GM11168 (cell line): ENCODE data around the gene DOCK11.

Experiments
- in situ Hi-C: fragments of 300-500 bp; cut with MboI; formaldehyde crosslinking; loops from one replicate; pipeline ENCODE4 v1.12.0; 2022; ENCODE audit warnings: low sequenced_read_pairs; ENCODE audit not compliant: unreplicated experiment

DOCK11 gene

GRCh38 chrX:118498351-118498750 lies 2.7 kb downstream of the DOCK11 start:
- in situ Hi-C loops = no loop called here

GRCh38 chrX:118498755-118499154 lies 3.1 kb downstream of the DOCK11 start:
- in situ Hi-C loops = no loop called here

DNA sequence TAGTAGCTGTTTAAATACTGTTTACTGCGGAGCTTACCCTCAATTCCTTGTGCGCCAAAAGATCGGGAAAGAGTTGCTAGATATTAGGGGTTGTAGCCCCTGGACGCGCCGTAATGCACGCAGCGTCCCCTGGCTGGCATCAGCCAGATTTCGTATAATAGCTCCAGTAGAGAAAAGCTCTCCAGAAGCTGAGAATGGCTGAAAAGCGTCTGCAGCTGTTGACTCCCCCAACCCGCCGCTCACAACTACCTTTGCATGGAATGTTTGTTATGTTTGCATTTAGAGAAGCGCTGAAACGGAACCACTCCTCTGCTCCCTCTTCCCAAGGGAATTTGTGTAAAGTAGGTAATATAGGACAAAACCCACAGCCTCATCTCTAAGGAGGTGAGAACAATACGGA lies 3.7 kb downstream of the DOCK11 start:
- in situ Hi-C loops = no loop called here

DNA sequence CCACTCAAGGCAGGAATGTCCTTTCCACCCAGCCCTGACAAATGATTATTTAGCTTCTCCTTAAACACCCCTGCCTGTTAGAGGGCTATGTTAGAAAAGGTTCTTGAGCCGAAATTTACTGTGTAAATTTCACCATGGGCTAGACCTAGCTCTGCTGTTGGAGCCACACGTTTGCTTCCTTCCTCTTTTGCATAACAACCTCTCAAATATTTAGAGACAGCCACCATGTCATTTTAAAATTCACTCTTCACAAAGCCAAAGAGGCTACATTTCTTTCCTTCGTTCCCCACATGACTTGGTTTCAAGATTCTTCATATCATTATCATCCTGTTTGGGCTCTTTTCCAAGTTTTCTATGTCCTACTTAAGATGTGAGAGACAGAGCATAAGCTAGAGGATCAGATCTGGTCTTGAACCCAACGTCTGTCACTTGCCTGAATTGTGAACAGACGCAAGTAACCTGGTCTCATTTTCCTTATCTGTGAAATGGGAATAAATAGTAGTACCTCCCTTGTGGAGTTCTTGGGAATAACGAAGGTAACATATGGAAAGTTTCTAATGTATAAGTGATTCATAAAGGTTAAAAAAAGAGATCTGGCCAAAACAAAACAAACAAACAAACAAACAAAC lies 6.7 kb downstream of the DOCK11 start:
- in situ Hi-C loops = no loop called here

- in situ Hi-C loops = no loop called here
Measured at GRCh38 chrX:118503260-118504041, 7.8 kb downstream of the DOCK11 start.

DNA sequence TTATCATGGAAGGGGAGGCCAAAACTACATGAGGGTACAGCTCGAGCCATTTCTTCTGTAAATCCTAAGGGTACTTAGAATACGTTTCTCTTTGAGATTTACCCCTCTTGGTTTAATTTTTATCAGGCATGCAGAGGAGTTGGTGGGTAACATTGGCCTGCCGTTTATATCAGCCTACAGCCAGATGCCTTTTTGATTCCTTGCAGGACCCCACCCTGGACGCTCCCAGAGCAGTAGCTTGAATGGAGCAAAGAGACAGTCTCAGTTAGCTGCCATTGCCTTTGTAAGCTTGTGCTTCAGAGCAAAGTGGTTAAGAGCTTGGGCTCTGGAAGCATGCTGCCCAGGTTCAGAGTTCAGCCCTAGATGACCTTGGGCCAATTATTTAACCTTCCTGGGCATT lies 9.0 kb downstream of the DOCK11 start:
- in situ Hi-C loops = no loop called here

DNA sequence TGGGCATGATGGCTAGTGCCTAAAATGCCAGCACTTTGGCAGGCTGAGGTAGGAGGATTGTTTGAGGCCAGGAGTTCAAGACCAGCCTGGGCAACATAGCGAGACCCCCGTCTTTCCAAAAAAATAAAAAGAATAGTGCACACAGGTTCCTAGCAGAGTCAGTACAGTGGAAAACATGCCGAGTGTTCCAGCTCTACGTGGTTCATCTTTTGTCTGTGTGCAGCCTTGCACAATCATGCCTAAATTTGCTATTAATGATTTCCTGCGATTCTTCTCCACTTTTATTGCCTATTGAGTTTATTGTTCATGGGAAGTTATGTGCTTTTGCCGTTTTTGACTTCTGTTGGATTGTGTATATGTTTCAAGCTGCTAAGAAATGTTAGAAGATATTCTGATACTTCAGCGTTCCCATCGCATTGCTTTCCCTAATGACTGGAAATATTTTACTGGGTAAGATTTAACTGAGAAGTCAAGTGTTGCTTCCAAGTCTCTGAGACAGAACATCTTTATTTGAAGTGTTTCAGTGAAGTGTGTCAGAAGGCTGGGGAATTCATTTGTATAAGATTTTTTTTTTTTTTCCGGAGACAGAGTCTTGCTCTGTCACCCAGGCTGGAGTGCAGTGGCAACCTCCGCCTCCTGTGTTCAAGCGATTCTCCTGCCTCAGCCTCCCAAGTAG lies 11.3 kb downstream of the DOCK11 start:
- in situ Hi-C loops = no loop called here

- in situ Hi-C loops = no loop called here
Measured at GRCh38 chrX:118507766-118508165, 12.2 kb downstream of the DOCK11 start.

- in situ Hi-C loops = no loop called here
Measured at GRCh38 chrX:118508221-118508620, 12.6 kb downstream of the DOCK11 start.

DNA sequence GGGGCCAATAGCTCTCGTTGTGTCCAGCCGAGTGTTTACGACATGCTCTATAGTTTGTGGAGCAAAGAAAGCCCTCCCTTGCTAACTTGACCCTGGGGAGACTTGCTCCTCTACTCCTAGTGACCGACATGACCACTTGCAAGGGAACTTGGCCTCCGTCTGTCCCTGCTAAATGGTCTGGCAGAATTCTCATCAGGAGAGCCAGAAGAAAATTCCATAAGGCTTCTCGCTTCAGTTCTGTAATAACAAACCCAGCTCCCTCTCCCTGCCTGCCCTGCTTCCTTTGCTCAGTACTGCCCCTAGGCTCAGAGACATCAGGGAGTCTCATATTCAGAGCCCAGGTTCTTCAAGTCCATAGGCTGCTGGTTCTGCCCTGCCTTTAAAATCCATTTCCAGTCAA lies 13.0 kb downstream of the DOCK11 start:
- in situ Hi-C loops = no loop called here

DNA sequence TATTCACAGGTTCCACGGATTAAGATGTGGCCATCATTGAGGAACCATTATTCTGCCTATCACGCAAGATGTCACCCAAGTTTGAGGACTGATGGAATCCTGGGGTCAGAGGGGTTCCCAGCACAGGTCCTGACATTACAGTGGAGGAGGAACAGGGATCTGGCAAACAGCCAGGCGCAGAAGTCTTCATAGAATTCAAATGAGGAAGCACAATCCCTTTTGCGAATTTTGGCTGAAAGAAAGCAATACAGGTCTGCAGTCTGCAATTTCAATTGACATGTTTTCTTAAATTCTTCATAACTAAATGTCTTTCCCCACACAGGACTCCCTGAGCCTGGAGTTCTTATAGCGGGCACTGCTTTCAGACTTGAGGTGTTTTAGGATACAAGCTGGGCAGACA lies 14.5 kb downstream of the DOCK11 start:
- in situ Hi-C loops = no loop called here

GRCh38 chrX:118513120-118513898 lies 17.7 kb downstream of the DOCK11 start:
- in situ Hi-C loops = no loop called here

GRCh38 chrX:118519411-118520215 lies 24.0 kb downstream of the DOCK11 start:
- in situ Hi-C loops = no loop called here

DNA sequence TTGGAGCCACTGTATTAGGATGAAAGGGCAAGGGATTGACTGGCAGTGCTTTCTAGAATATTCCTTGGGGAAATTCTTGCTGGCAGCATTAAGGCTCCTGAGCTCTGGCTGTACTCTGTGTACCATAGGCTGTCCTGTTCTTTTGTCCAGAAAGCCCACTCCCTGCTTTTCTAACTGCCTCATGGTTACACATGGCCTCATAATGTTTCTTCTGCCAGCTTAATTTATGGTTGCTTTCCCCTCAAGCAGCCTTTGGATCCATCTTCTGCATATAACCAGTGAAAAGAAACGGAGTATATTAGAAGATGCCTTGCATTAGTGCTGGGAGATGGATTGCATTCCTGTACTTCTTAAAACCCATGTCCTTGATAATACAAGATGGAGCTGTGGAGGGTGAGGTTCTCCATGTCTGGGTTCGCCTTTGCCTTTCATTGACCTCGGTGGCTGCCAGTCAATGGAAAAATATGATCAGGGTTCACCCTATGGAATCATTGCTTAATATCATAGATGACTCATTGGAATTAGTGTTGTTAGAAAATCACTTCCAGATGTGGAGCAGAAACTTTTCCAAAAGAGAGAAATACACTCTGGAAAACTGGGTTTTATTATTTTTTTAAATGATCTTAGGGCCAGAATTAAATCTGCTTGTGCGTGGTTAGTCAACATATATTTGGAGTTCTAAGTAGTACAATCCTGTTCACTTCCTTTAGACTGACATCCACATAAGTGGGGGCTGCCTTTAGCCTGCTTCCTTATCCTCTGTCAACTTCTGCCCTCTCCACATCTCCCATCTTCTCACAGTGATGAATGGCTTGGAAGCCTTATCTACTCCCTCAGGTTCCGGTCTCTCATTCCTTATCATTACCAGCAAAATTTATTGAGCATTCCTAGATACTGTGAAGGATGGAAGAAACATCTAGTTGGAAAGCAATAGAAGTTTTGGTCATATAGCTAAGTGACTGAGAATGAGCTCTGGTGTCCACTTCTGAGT lies 24.9 kb downstream of the DOCK11 start:
- in situ Hi-C loops = no loop called here

- in situ Hi-C loops = no loop called here
Measured at GRCh38 chrX:118521435-118521834, 25.8 kb downstream of the DOCK11 start.

DNA sequence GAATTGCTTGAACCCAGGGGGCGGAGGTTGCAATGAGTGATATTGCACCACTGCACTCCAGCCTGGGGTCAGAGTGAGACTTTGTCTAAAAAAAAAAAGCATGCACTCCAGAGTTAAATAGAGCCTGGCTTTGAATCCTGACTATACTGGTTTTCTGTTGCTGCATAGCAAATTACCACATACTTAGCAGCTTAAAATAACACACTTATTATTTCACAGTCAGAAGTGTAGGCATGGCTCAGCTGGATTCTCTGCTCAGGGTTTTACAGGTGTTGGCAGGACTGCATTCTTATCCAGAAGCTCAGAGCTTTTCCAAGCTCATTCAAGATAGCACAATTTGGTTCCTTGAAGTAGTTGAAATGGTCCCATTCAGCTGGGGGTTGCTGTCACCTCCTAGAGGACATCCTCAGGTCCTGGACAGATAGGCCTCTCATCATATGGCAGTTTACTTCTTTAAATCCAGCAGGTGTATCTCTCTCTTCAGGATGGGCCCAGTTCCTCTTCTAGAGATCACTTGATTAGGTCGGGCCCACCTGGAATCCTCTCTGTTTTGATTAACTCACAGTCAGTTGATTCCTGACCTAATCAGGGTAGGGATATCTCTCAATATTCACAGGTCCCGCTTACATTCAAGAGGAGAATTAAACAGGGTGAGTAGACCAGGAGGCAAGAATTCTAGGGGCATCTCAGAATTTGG lies 26.8 kb downstream of the DOCK11 start:
- in situ Hi-C loops = no loop called here

DNA sequence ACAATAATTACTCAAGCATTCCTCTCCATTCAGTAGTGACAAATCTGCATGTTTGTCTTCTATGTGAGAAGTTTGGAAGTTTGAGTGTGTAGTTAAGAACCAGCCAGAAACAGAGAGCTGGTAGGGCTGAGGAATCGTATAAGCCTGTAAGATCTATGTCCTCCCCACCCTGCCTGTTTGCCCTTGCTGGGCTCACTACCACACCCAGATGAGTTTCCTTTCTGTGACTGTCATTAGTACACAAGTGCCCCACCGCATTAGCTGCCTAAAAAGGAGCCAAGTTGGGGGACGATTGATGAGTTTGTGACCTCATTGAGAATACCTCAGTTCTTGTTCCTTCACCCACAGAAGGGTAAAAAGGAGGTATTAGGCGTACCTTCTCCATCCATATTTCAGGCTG lies 28.3 kb downstream of the DOCK11 start:
- in situ Hi-C loops = no loop called here

DNA sequence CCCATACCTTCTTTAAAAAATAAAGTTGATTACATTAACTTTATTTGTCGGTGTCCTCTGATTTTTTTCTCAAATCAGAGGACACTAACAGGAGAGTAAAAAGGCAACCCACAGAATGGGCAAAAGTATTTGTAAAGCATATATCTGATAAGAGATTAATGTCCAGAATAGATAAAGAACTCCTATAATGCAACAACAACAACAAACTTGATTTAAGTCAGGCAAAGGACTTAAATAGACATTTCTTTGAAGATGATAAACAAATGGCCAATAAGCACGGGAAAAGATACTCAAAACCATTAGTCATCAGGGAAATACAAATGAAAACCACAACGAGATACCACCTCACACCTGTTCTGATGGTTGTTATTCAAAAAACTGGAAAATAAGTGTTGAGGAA lies 28.7 kb downstream of the DOCK11 start:
- in situ Hi-C loops = no loop called here
